OCI-LY3 (cell line): ENCODE data around the gene SPIN2B.
"Not testable (repeated sequence)": the region's sequence is repeated elsewhere in the genome, so short reads cannot be mapped to it uniquely, and the experiment has no call there.

ENCODE experiments used
- CTCF ChIP-seq: fragments of 200-600, 300-600 bp; sonication (generic); IDR thresholded peaks from 2 replicates; pipeline ENCODE4 v1.5.1; 2014; ENCODE audit warnings: antibody characterized with exemption, low read length, low read depth
- EZH2phosphoT487 ChIP-seq: fragments of 200-600 bp; shearing (Covaris generic); IDR thresholded peaks from 2 replicates; pipeline ENCODE4 v1.6.1; 2018; ENCODE audit warnings: antibody characterized with exemption, mixed run types, low read depth

- not testable (repeated sequence) for TF ChIP-seq CTCF, EZH2phosphoT487
Observed at GRCh38 chrX:57152222-57152621, 30.9 kb upstream of the SPIN2B start.
